AG09309 (cell line): ENCODE measurements around the gene LRCH1.

Experiments used
- DNase-seq: peaks from one replicate; pipeline ENCODE4 v3.0.0-alpha.2; 2010; ENCODE audit warnings: low read depth
- H3K4me3 ChIP-seq: 2 replicates; pipeline ENCODE4 v1.5.1; 2011; ENCODE audit warnings: mild to moderate bottlenecking, low read depth, low read length, moderate library complexity; ENCODE audit not compliant: control insufficient read depth
- TF ChIP-seq, protein P1 (sequence below): IDR thresholded peaks from 2 replicates; pipeline ENCODE4 v1.5.1; 2011; ENCODE audit warnings: mild to moderate bottlenecking, low read depth, low read length, inconsistent platforms; ENCODE audit not compliant: insufficient read depth, control insufficient read depth; ENCODE audit errors: missing control alignments

Gene LRCH1

GRCh38 chr13:46575301-46575771 is 22.4 kb downstream of the LRCH1 start:
- no peak for DNase-seq
- TF ChIP-seq, protein P1, sequence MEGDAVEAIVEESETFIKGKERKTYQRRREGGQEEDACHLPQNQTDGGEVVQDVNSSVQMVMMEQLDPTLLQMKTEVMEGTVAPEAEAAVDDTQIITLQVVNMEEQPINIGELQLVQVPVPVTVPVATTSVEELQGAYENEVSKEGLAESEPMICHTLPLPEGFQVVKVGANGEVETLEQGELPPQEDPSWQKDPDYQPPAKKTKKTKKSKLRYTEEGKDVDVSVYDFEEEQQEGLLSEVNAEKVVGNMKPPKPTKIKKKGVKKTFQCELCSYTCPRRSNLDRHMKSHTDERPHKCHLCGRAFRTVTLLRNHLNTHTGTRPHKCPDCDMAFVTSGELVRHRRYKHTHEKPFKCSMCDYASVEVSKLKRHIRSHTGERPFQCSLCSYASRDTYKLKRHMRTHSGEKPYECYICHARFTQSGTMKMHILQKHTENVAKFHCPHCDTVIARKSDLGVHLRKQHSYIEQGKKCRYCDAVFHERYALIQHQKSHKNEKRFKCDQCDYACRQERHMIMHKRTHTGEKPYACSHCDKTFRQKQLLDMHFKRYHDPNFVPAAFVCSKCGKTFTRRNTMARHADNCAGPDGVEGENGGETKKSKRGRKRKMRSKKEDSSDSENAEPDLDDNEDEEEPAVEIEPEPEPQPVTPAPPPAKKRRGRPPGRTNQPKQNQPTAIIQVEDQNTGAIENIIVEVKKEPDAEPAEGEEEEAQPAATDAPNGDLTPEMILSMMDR = no peak
- H3K4me3 ChIP-seq = no peak overlapping the region

- no peak for DNase-seq
- TF ChIP-seq, protein P1 = no peak
- no peak overlapping the region for H3K4me3 ChIP-seq
These were observed 22.9 kb downstream of the LRCH1 start for GRCh38 chr13:46575818-46576221.

DNA sequence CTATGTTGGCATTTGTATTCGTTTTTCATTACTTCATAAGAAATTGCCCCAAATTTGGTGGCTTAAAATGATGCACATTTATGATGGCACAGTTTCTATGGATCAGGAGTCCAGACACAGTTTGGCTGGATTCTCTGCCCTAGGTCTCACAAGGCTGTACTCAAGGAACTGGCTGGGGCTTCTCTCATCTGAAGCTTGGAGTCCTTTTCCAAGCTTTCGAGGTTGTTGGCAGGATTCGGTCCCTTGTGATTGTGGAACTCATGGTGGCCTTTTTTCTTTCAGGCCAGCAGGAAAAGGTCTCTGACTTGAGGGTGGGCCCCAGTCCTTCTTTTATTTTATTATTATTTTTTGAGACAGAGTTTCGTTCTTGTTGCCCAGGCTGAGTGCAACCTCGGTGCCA is 23.8 kb downstream of the LRCH1 start:
- TF ChIP-seq, protein P1 = no peak
- no peak for DNase-seq
- H3K4me3 ChIP-seq = no peak overlapping the region

DNA sequence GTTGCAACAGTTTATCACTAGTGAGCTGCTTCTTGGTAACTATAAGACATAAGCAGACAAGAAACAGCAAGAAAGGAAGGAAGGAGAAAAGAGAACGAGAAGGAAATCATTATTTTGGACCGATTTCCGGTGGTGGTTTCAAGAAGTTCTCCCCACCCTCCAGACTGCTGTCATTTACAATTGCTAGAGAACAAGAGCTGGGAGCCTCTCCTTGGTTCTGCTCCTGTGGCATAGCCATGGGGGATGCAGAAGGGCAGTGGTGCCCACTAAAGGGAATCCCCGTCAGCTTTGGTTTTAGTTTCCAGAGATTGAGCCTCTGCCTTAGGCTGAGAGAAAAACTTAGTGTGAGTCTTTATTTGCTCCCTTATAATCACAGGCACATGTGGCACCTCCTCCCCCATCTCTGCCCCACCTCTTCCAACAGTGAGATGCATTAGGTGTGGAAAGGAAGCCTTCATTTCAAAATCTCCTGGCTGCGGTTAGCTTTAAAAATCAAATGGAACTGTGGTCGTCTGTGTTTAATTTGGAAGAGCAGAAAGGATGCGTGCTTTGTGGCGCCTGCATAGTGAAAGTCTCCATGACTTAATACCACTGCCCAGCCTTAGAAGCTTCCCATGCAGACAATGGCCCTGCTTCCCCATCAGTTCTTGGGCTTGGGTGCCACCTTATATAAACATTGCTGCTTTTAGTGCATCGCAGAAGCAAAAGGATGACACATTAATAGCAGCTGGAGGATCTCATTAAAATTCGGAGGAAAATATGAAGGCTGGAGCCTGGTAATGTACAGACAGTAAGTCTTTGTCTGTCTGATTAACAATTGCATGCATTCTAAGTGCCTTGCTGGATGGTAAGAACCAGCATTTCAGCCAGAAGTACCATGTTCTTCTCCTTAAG is 25.0 kb downstream of the LRCH1 start:
- no peak for DNase-seq
- TF ChIP-seq, protein P1 = no peak
- no peak overlapping the region for H3K4me3 ChIP-seq

DNA sequence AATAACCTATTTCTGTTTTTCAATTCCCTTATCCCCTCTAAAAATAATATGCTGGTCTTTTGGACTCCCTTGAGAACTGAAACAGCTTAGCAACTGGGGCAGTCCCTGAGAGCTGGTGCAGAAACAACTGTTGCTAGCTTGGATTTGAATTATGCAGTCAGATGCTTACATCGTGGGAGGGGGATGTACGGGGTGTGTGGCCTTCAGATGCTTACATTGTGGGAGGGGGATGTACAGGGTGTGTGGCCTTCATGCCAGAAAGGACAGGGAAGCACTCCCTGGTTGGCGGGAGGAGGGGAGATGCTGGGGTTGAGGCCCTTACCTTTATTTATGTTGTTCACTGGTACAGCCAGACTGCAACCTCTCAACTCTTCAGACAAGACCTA is 25.6 kb downstream of the LRCH1 start:
- H3K4me3 ChIP-seq = no peak overlapping the region
- DNase-seq = no peak
- TF ChIP-seq, protein P1 = no peak

- DNase-seq = no peak
- TF ChIP-seq, protein P1 = no peak
- H3K4me3 ChIP-seq = no peak overlapping the region
These were observed 27.4 kb downstream of the LRCH1 start for GRCh38 chr13:46580362-46580839.
